H1 (cell line): ENCODE measurements around the gene MED19. TPM values are rescaled to one million over a fixed set of nuclear protein-coding genes. Genes with fewer than 3 reads are reported as not detected.
A peak's percentile ranks its signal among the peaks of the same experiment; 100 is the strongest.

Experiments
- CTCF ChIA-PET: fragments of 300-600 bp; sonication (Branson Sonifier 250); formaldehyde crosslinking; loops from one replicate; lab custom pipeline; 2021; ENCODE audit not compliant: partially characterized antibody; lab: Charles Lee
- POLR2A ChIA-PET: fragments of 300-600 bp; sonication (Branson Sonifier 250); formaldehyde crosslinking; loops from one replicate; lab custom pipeline; 2021; ENCODE audit warnings: inconsistent platforms; ENCODE audit not compliant: partially characterized antibody; lab: Charles Lee
- DNase-seq, 2 experiments: peaks; one replicate each; pipeline versions ENCODE4 v3.0.0 to v3.0.0-alpha.2; 2010 to 2022; ENCODE audit warnings: low spot score in 2 of 2, low read depth in 1 of 2, mixed read lengths in 1 of 2
- FAIRE-seq: peaks from 2 replicates; lab custom pipeline; 2011; peaks lifted over from hg19 to GRCh38; lab: Jason Lieb, UNC
- H2AFZ ChIP-seq: 2 replicates; pipeline ENCODE4 v1.8.1; 2012; ENCODE audit warnings: low read length, inconsistent platforms
- H2AK5ac ChIP-seq: 2 replicates; pipeline ENCODE4 v1.6.1; 2013; ENCODE audit warnings: low read depth, low read length
- H2BK120ac ChIP-seq: replicated peaks from 2 replicates; pipeline ENCODE3; 2013; ENCODE audit warnings: low read depth, low read length, inconsistent platforms
- H2BK12ac ChIP-seq: 2 replicates; pipeline ENCODE4 v1.6.1; 2013; ENCODE audit warnings: low read depth, low read length
- H2BK15ac ChIP-seq: 2 replicates; pipeline ENCODE4 v1.6.1; 2013; ENCODE audit warnings: low read length
- H2BK20ac ChIP-seq: 2 replicates; pipeline ENCODE4 v1.6.1; 2013; ENCODE audit warnings: low read length
- H2BK5ac ChIP-seq: 2 replicates; pipeline ENCODE4 v1.6.1; 2013; ENCODE audit warnings: low read depth, low read length
- H3K14ac ChIP-seq: 2 replicates; pipeline ENCODE4 v1.6.1; 2013; ENCODE audit warnings: inconsistent platforms; ENCODE audit not compliant: insufficient read length
- H3K18ac ChIP-seq: 2 replicates; pipeline ENCODE4 v1.6.1; 2013; ENCODE audit warnings: low read length; ENCODE audit errors: extremely low read depth
- H3K23ac ChIP-seq: 2 replicates; pipeline ENCODE4 v1.6.1; 2013; ENCODE audit warnings: inconsistent platforms; ENCODE audit not compliant: insufficient read length
- H3K23me2 ChIP-seq: 2 replicates; pipeline ENCODE4 v1.6.1; 2013; ENCODE audit warnings: low read depth, low read length
- H3K27ac ChIP-seq: 2 replicates; pipeline ENCODE4 v1.6.1; 2011; ENCODE audit warnings: low read depth, low read length, inconsistent platforms
- H3K27me3 ChIP-seq, 4 experiments: replicated peaks in 1 of 4; 1 replicate in 1 of 4; 2 replicates in 3 of 4; pipeline versions ENCODE4 v1.6.1 to v1.8.1; 2011 to 2013; ENCODE audit warnings: low read length in 3 of 4, mild to moderate bottlenecking in 3 of 4, inconsistent platforms in 2 of 4, mixed read lengths in 2 of 4, moderate library complexity in 1 of 4; ENCODE audit not compliant: control insufficient read depth in 3 of 4, insufficient read depth in 3 of 4; ENCODE audit errors: extremely low read depth in 1 of 4
- H3K36me3 ChIP-seq, 4 experiments: 2 replicates each; pipeline versions ENCODE4 v1.6.1 to v1.8.1; 2011 to 2013; ENCODE audit warnings: mild to moderate bottlenecking in 4 of 4, low read length in 3 of 4, moderate library complexity in 2 of 4, control low read depth in 1 of 4, inconsistent platforms in 1 of 4; ENCODE audit not compliant: insufficient read depth in 4 of 4, control insufficient read depth in 2 of 4
- H3K4ac ChIP-seq: replicated peaks from 2 replicates; pipeline ENCODE3; 2013; ENCODE audit warnings: low read length, low read depth, mixed read lengths, inconsistent platforms; ENCODE audit not compliant: insufficient read length
- H3K4me1 ChIP-seq, 4 experiments: replicated peaks in 1 of 4; 1 replicate in 1 of 4; 2 replicates in 3 of 4; pipeline versions ENCODE4 v1.6.1 to v1.8.1; 2011 to 2013; ENCODE audit warnings: low read length in 3 of 4, inconsistent platforms in 2 of 4, mixed read lengths in 1 of 4; ENCODE audit not compliant: insufficient read depth in 4 of 4, control insufficient read depth in 3 of 4
- H3K4me2 ChIP-seq, 2 experiments: 2 replicates each; pipeline versions ENCODE4 v1.6.1 to v1.8.1; 2011 to 2013; ENCODE audit warnings: low read depth in 2 of 2, low read length in 2 of 2, control low read depth in 1 of 2, inconsistent platforms in 1 of 2, mild to moderate bottlenecking in 1 of 2; ENCODE audit not compliant: insufficient read depth in 1 of 2
- H3K4me3 ChIP-seq, 4 experiments: fragments of 200-600, 300-600 bp in 1 of 4; sonication (generic), shearing (Covaris generic), sonication (Bioruptor Twin) in 1 of 4; 2 replicates each; pipeline versions ENCODE4 v1.5.1 to v1.8.1; 2011 to 2016; ENCODE audit warnings: low read length in 4 of 4, low read depth in 3 of 4, control low read depth in 2 of 4, inconsistent platforms in 2 of 4, mild to moderate bottlenecking in 2 of 4, mixed read lengths in 1 of 4, moderate library complexity in 1 of 4; ENCODE audit not compliant: insufficient read depth in 2 of 4; ENCODE audit errors: extremely low read depth in 1 of 4
- H3K56ac ChIP-seq: replicated peaks from 2 replicates; pipeline ENCODE3; 2013; ENCODE audit warnings: low read depth, mild to moderate bottlenecking, mixed read lengths, low read length, inconsistent platforms; ENCODE audit not compliant: insufficient read length
- H3K79me1 ChIP-seq: 2 replicates; pipeline ENCODE4 v1.6.1; 2013; ENCODE audit warnings: low read depth, low read length, control low read depth
- H3K79me2 ChIP-seq, 2 experiments: 2 replicates each; pipeline versions ENCODE4 v1.6.1 to v1.8.1; 2012 to 2013; ENCODE audit warnings: low read length in 2 of 2, mild to moderate bottlenecking in 2 of 2, inconsistent platforms in 1 of 2; ENCODE audit not compliant: insufficient read depth in 2 of 2, control insufficient read depth in 1 of 2
- H3K9ac ChIP-seq, 4 experiments: replicated peaks in 1 of 4; 1 replicate in 1 of 4; 2 replicates in 3 of 4; pipeline versions ENCODE4 v1.6.1 to v1.8.1; 2011 to 2013; ENCODE audit warnings: low read depth in 3 of 4, low read length in 3 of 4, control low read depth in 2 of 4, mild to moderate bottlenecking in 2 of 4, moderate library complexity in 2 of 4, inconsistent platforms in 1 of 4; ENCODE audit errors: extremely low read depth in 1 of 4
- H3K9me3 ChIP-seq, 2 experiments: 2 replicates each; pipeline versions ENCODE4 v1.6.1 to v1.8.1; 2012 to 2013; ENCODE audit warnings: mild to moderate bottlenecking in 2 of 2, moderate library complexity in 2 of 2, control low read depth in 1 of 2, inconsistent platforms in 1 of 2, low read depth in 1 of 2, low read length in 1 of 2, mixed read lengths in 1 of 2; ENCODE audit not compliant: insufficient read depth in 2 of 2
- H4K20me1 ChIP-seq, 2 experiments: replicated peaks in 1 of 2; 2 replicates each; pipeline versions ENCODE3 to v1.8.1; 2011 to 2013; ENCODE audit warnings: inconsistent platforms in 2 of 2, low read length in 2 of 2, mild to moderate bottlenecking in 1 of 2; ENCODE audit not compliant: insufficient read depth in 2 of 2, control insufficient read depth in 1 of 2
- H4K5ac ChIP-seq: 2 replicates; pipeline ENCODE4 v1.6.1; 2013; ENCODE audit warnings: low read length, low read depth, mixed read lengths, inconsistent platforms; ENCODE audit not compliant: insufficient read length
- H4K8ac ChIP-seq: 2 replicates; pipeline ENCODE4 v1.8.0; 2013; ENCODE audit warnings: mild to moderate bottlenecking, moderate library complexity, low read length, inconsistent platforms; ENCODE audit not compliant: insufficient read depth; ENCODE audit errors: extremely low read depth
- H4K91ac ChIP-seq: replicated peaks from 2 replicates; pipeline ENCODE3; 2013; ENCODE audit warnings: low read length, mixed read lengths, inconsistent platforms; ENCODE audit not compliant: insufficient read length
- CTCF ChIP-seq, 3 experiments: IDR thresholded peaks; 1 replicate in 2 of 3; 2 replicates in 1 of 3; pipeline versions ENCODE4 v1.5.1 to v1.6.1; 2011; ENCODE audit warnings: low read length in 3 of 3, mild to moderate bottlenecking in 3 of 3, inconsistent platforms in 2 of 3, low read depth in 1 of 3, moderate library complexity in 1 of 3; ENCODE audit not compliant: insufficient read depth in 1 of 3; ENCODE audit errors: control extremely low read depth in 1 of 3
- GABPA ChIP-seq: IDR thresholded peaks from 2 replicates; pipeline ENCODE4 v1.6.1; 2011; ENCODE audit warnings: mild to moderate bottlenecking, low read length, moderate library complexity, borderline replicate concordance; ENCODE audit not compliant: insufficient read depth
- RAD21 ChIP-seq, 2 experiments: IDR thresholded peaks in 1 of 2; conservative IDR thresholded peaks in 1 of 2; 2 replicates each; pipeline ENCODE4 v1.6.1; 2011; ENCODE audit warnings: low read depth in 2 of 2, low read length in 2 of 2, improper control_type of control experiment in 1 of 2, inconsistent platforms in 1 of 2, mild to moderate bottlenecking in 1 of 2, moderate library complexity in 1 of 2
- WGBS, 2 experiments: shearing (Covaris generic) in 1 of 2; methylation state at CpG; one replicate each; pipeline versions ENCODE4 v1.1.6 to v1.1.7; 2013 to 2015; ENCODE audit warnings: low lambda C conversion rate in 2 of 2, mixed read lengths in 2 of 2, inconsistent platforms in 1 of 2, low coverage in 1 of 2, missing lambda C conversion rate in 1 of 2; ENCODE audit not compliant: insufficient replicate concordance in 2 of 2, insufficient coverage in 1 of 2, insufficient read length in 1 of 2; ENCODE audit errors: extremely low coverage in 1 of 2, missing lambda C conversion rate in 1 of 2; 5-methylcytosine and 5-hydroxymethylcytosine counted together
- polyA plus RNA-seq, 7 experiments: library from polyadenylated mRNA; depleted of rRNA in 3 of 7; stranded (reverse) in 5 of 7; unstranded in 2 of 7; fragments of >200 nt in 5 of 7; fragments of 200-250 nt in 2 of 7; gene quantifications; 1 replicate in 5 of 7; 2 replicates in 1 of 7; 4 replicates in 1 of 7; pipeline versions ENCODE4 v1.2.1 to v1.2.3, GENCODE V29; 2011 to 2013; ENCODE audit warnings: missing spikeins in 2 of 7, mixed read lengths in 2 of 7
- total RNA-seq: library from RNA; stranded (reverse); fragmentation: NEBNext Ultra II Directional; extraction: Animal tissue kit (Norgen Biotek cat#: 25700); gene quantifications from 2 replicates; pipeline ENCODE4 v1.2.1, GENCODE V29; 2021

The MED19 gene
- total and polyA plus RNA-seq, 2 of the 8 experiments (the other 6 are each of a cell fraction or from before 2014, with no cell fraction given), result 19.4 to 35.4 TPM

GRCh38 chr11:57700425-57700824 is 11.6 kb downstream of the MED19 start:
- Histone ChIP-seq H3K27me3 (no peaks in the 10 kb centered on the region), H2AK5ac (no peak overlapping the region), H2BK5ac (no peak overlapping the region), H3K23me2 (no peaks in the 10 kb centered on the region; the same call in 1 of the 2 replicates), H2AFZ (no peak overlapping the region), H3K4me1 (no peaks in the 10 kb centered on the region), H4K20me1 (no peaks in the 10 kb centered on the region), H3K56ac (no peak overlapping the region), H3K36me3 (peaks cover 25 to 68% (median 55%) of the 10 kb centered on the region in 4 experiments), H3K9me3 (no peaks in the 10 kb centered on the region), H4K5ac (no peak overlapping the region), H3K79me2 (no peaks in the 10 kb centered on the region), H2BK20ac (no peak overlapping the region), H4K8ac (no peak overlapping the region), H2BK15ac (no peak overlapping the region), H2BK120ac (no peak overlapping the region), H2BK12ac (no peak overlapping the region), H3K4ac (no peak overlapping the region), H3K4me3 (no peak overlapping the region), H3K14ac (no peak overlapping the region), H3K4me2 (no peak overlapping the region), H3K9ac (no peak overlapping the region), H3K18ac (no peak overlapping the region), H3K27ac (no peak overlapping the region), H3K79me1 (no peaks in the 10 kb centered on the region), H4K91ac (no peak overlapping the region), H3K23ac (no peak overlapping the region)
- WGBS, 2 experiments, result 91% methylated on average over 3 of the region's 3 CpGs; no CpG with 5 or more reads in 1 of the 2 experiments
- CTCF ChIA-PET, result no interaction called here
- FAIRE-seq (no peak), DNase-seq (no peak)
- POLR2A ChIA-PET, result interaction anchor here (3.6 kb wide), 1 partner anchor 42 kb away, joined by 13 read pairs; the partner anchor contains the start of gene SELENOH
- TF ChIP-seq CTCF (IDR thresholded peaks at IDR 0.05; ENCODE audit: control extremely low read depth in 1 of 3, insufficient read depth in 1 of 3, low read depth in 1 of 3, low read length in 3 of 3) (peak in 1 of 3 experiments; percentile 36; a peak in 1 of 4 replicates), RAD21 (IDR thresholded peaks at IDR 0.05 in 1 of 2, conservative IDR thresholded peaks at IDR 0.05 in 1 of 2; ENCODE audit: low read depth in 2 of 2, low read length in 2 of 2) (peak in 1 of 2 experiments; percentile 33; a peak in 1 of 4 replicates), GABPA (no peak)
